DMS53 (cell line): ENCODE data around the gene ZMIZ1.

ENCODE experiments used
- DNase-seq: peaks from one replicate; lab custom pipeline; 2025; lab: John Stamatoyannopoulos, UW

Gene ZMIZ1

GRCh38 chr10:79155301-79156081, 86.7 kb downstream of the ZMIZ1 start:
- no peak for DNase-seq

- no peak for DNase-seq
These were observed 87.8 kb downstream of the ZMIZ1 start for GRCh38 chr10:79156334-79157274.

GRCh38 chr10:79158004-79158340, 89.2 kb downstream of the ZMIZ1 start:
- DNase-seq = no peak

GRCh38 chr10:79158402-79159097, 89.8 kb downstream of the ZMIZ1 start:
- DNase-seq = no peak

- no peak for DNase-seq
These were observed 90.4 kb downstream of the ZMIZ1 start for GRCh38 chr10:79159141-79159651.

- DNase-seq = no peak
These were observed 91.0 kb downstream of the ZMIZ1 start for GRCh38 chr10:79159785-79160184.

- no peak for DNase-seq
These were observed 91.4 kb downstream of the ZMIZ1 start for GRCh38 chr10:79160191-79160590.

- no peak for DNase-seq
These were observed 92.8 kb downstream of the ZMIZ1 start for GRCh38 chr10:79161557-79161956.

GRCh38 chr10:79162022-79162421, 93.3 kb downstream of the ZMIZ1 start:
- DNase-seq = no peak

GRCh38 chr10:79162861-79163665, 94.3 kb downstream of the ZMIZ1 start:
- no peak for DNase-seq

- DNase-seq = no peak
These were observed 94.9 kb downstream of the ZMIZ1 start for GRCh38 chr10:79163666-79163975.

GRCh38 chr10:79164075-79164474, 95.3 kb downstream of the ZMIZ1 start:
- no peak for DNase-seq

GRCh38 chr10:79165070-79165778, 96.5 kb downstream of the ZMIZ1 start:
- DNase-seq = no peak

GRCh38 chr10:79166312-79166721, 97.6 kb downstream of the ZMIZ1 start:
- DNase-seq = no peak

- no peak for DNase-seq
These were observed 98.0 kb downstream of the ZMIZ1 start for GRCh38 chr10:79166741-79167140.

- no peak for DNase-seq
These were observed 98.8 kb downstream of the ZMIZ1 start for GRCh38 chr10:79167537-79167936.

- no peak for DNase-seq
These were observed 99.4 kb downstream of the ZMIZ1 start for GRCh38 chr10:79168210-79168609.

GRCh38 chr10:79170226-79170752, 101.5 kb downstream of the ZMIZ1 start:
- DNase-seq = no peak

GRCh38 chr10:79170993-79171392, 102.2 kb downstream of the ZMIZ1 start:
- no peak for DNase-seq

- DNase-seq = no peak
These were observed 102.7 kb downstream of the ZMIZ1 start for GRCh38 chr10:79171504-79171903.

- DNase-seq = no peak
These were observed 104.1 kb downstream of the ZMIZ1 start for GRCh38 chr10:79172881-79173280.
